SHP77 (cell line): ENCODE measurements around the gene CARNS1.

Experiments
- DNase-seq, 2 experiments: peaks; one replicate each; lab custom pipeline; 2025; lab: John Stamatoyannopoulos, UW

CARNS1 gene

DNA sequence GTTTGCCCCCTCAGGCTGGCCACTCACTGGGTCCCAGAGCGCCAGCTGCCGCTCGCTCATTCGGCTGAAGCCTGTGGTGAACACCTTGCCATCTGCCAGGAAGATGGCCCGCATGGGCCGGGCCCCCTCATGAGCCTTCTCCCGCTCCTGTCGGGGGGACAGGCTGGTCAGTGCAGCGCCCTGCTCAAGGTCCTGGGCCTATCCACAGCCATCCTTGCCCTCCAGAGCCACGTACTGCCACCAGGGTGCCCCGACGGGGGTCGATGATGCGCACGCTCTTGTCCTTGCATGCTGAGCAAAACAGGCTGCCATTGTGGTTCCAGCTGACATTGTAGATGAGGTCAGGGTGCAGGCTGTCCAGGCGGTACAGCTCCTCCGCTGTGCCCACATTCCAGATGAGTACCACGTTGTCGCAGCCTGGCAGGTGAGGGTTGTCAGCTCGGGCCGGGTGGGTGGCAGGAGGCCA lies 25.7 kb downstream of the CARNS1 start:
- no peak for DNase-seq

GRCh38 chr11:67441731-67442351 lies 26.4 kb downstream of the CARNS1 start:
- DNase-seq, result no peak

DNA sequence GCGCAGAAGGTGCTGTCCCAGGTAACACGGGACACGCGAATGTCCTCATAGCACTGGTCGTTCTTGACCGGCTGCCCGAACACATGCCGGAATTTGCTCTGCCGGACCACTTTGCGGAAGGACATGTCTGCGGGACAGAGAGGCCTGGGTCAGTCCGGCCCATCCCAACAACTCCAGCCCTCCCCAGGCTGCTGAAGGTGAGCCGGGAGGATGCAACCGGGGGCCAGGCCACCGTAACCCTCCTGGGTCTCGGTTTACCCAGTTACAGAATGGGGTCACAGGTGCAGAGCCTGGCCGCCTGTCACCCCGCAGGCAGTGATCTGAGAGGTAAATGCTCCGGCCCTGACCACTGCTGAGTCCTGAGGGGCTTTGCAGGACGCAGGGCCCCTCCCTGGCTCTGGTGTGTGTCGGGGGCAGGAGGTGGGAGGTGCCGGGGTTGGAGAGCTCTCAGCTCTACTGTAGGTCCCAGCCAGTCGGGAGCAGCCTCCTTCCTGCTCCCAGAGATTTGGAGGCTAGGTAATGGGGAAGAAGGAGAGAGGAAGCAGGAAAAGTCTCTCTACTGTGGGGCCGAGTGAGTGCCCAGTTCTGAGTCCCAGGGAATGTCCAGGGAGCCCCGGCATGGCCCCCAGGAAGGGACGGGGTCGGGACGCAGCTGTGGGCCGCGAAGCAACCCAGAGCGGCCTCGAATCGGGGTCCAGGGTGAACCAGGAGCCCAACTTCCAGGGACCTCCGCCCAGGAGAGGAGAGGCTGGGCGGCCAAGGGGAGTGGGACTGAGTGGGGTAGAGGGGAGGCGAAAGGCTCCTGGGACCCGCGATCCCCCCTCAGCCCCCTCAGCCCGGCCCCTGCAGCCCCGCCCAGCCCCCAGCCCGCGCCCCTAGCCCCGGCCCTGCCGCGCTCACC lies 27.3 kb downstream of the CARNS1 start:
- DNase-seq, result no peak

GRCh38 chr11:67445515-67445914 lies 30.0 kb downstream of the CARNS1 start:
- no peak for DNase-seq

- no peak for DNase-seq
These were observed 32.7 kb downstream of the CARNS1 start for GRCh38 chr11:67448220-67448609.

DNA sequence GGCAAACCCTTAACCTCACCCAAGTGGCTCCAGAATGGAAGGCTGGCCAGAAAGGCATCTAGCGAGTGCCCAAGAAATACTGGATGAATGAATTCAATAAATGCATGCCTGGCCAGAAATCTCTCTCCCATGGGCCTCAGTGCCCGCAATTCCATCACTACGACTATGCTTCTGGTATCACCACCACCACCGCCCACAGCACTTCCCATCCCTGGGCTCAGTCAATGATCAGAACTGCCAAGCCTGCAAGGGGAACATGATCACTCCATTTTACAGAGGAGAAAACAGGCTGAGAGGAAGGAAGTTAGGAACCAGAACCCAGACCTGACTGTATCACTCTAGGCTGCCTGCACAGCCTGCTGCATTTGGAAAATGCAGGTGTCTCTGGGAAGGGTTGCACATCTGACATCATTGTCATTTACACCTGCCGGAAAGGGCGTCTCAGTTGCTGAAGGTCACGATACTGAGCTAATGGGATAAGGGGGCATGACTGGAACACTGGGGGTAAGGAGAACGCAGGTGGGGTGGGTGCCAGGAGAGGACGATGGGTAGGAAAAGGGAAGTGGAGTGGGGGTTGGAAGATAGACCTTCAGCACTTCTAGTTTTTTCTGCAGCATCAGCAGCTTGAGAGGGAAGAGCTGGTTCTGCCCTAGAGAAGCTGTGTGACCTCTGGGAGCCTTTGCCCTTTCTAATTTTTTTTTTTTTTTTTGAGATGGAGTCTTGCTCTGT lies 33.8 kb downstream of the CARNS1 start:
- peak; percentile 88 to 93 for DNase-seq

GRCh38 chr11:67450796-67451657 lies 35.5 kb downstream of the CARNS1 start:
- no peak for DNase-seq

DNA sequence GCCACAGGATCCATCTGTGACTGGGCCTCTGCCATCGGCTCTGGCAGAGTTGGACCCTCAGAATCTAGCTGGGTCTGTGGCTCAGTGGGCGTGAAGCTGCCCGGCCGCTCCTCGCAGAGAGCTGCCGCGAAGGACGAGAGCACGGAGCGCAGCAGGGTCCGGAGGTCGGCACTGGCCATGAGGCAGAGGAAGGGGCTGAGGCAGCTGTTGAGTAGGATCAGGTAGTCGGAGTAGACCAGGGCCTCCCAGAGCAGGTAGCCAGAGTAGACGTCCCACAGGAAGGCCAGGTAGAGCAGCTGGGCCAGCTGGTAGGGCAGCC lies 36.1 kb downstream of the CARNS1 start:
- no peak for DNase-seq

- peak; percentile 78 to 92 for DNase-seq
These were observed 36.9 kb downstream of the CARNS1 start, which contains the start of gene GPR152 for GRCh38 chr11:67452141-67452952. TSS of gene GPR152 (minus strand) at chr11:67452729. CDS start at chr11:67452724, 5 bp downstream.

GRCh38 chr11:67453816-67454732 lies 38.6 kb downstream of the CARNS1 start:
- no peak for DNase-seq

- DNase-seq, result no peak
These were observed 39.6 kb downstream of the CARNS1 start, which contains the start of gene CABP4 for GRCh38 chr11:67455054-67455453. TSS of gene CABP4 (plus strand) at chr11:67455354. CDS start at chr11:67455424, 70 bp downstream.

DNA sequence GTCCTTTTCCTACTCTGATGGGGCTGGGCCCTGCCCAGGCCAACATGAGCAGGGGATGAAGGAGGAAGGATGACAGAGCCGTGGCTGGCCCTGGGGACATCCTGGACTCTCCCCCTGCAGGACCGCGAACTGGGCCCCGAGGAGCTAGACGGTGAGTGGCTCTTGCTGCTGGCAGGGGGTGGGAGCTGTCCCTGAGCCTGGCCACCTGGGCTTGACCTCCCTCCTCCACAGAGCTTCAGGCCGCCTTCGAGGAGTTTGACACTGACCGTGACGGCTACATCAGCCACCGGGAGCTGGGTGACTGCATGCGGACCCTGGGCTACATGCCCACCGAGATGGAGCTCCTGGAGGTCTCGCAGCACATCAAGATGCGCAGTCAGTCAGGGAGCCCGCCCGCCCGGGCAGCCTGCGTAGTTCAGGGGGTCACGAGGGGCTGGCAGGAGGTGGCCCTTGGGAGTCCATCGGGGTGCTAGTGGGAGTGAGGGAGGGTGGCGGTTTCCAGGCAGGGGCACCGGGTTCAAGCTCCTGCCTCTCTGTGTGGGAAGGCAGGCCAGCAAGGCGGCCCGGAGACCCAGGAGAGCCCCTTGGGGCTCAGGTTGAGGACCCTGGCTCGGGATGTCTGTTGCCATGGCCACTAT lies 40.7 kb downstream of the CARNS1 start:
- no peak for DNase-seq

GRCh38 chr11:67457453-67457852 lies 42.0 kb downstream of the CARNS1 start:
- DNase-seq, result no peak

GRCh38 chr11:67458266-67458665 lies 42.8 kb downstream of the CARNS1 start:
- no peak for DNase-seq

DNA sequence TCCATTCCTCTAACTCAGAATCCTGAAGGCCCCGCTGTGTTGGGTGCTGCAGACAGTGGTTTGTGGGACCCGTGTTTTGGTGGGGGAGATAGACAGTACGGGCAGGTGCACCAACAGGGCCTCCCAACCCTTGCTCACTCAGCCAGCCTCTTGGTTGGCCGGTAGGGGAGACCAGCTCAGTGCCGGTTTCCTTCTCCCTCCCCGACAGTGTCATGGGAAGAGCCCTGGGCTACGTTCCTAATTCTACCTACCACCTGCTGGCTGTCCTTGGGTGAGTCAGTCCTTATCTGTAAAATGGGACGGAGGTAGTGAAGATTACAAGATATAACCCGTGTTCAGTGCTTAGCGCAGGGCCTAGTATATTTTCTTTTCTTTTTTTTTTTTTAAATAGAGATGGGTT lies 47.7 kb downstream of the CARNS1 start:
- DNase-seq, result no peak

DNA sequence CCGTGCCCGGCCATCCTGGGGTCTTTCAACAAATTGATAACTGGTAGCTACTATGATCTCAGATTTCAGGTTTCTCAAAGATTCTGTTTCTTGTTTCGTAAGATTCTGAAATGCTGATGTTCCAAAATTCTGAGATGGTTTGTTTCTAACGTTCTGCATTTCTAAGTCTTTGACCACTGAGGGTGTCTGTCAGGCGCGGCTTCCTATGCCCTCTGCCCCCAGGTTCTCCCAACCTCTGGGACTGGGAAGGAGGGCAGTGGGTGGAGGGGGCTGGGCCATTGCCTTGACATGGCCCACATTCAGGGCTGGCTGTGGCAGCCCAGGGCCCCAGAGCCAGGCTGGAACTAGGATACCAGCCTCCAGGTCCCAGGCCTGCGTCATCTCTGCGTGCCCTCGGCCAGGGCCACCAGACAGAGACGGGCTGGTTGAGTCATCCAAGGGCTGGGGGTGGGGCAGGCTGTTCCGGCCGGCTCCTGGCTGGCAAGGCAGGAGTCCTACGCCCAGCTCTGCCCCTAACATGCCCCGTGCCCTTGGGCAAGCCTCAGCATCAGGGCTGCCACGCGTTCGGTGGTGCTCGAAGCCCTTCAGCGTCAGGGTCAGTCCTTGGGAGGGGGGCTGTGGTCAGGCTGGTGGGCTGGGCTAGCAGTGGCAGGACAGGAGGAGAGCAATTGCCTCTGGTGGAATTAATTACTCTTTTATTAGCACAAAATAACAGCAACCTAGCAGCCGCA lies 48.4 kb downstream of the CARNS1 start:
- DNase-seq, result peak; percentile 91 to 96

GRCh38 chr11:67464411-67465188 lies 49.1 kb downstream of the CARNS1 start:
- DNase-seq, result peak; percentile 90 to 94

GRCh38 chr11:67465189-67465510 lies 49.7 kb downstream of the CARNS1 start:
- no peak for DNase-seq
